ENCODE results near the gene ZNRF1.

DNA sequence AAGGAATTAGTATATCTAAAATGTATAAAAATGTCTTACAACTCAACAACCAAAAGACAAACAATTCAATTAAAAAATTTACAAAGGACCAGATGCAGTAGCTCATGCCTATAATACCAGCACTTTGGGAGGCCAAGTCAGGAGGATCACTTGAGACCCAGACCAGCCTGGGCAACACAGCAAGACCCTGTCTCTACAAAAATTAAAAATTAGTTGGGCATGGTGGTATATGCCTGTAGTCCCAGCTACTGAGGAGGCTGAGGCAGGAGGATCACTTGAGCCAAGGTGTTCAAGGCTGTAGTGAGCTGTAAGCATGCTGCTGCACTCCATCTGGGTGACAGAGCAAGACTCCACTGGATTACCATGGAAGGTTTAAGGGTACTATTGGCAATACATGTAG is 33.8 kb downstream of the ZNRF1 start:
- TF ChIP-seq, protein P1, sequence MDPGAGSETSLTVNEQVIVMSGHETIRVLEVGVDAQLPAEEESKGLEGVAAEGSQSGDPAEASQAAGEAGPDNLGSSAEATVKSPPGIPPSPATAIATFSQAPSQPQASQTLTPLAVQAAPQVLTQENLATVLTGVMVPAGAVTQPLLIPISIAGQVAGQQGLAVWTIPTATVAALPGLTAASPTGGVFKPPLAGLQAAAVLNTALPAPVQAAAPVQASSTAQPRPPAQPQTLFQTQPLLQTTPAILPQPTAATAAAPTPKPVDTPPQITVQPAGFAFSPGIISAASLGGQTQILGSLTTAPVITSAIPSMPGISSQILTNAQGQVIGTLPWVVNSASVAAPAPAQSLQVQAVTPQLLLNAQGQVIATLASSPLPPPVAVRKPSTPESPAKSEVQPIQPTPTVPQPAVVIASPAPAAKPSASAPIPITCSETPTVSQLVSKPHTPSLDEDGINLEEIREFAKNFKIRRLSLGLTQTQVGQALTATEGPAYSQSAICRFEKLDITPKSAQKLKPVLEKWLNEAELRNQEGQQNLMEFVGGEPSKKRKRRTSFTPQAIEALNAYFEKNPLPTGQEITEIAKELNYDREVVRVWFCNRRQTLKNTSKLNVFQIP (CRISPR knock-in tag; IDR thresholded peaks at IDR 0.05; ENCODE audit: borderline replicate concordance, low read depth): no peak
- TF ChIP-seq, protein P2, sequence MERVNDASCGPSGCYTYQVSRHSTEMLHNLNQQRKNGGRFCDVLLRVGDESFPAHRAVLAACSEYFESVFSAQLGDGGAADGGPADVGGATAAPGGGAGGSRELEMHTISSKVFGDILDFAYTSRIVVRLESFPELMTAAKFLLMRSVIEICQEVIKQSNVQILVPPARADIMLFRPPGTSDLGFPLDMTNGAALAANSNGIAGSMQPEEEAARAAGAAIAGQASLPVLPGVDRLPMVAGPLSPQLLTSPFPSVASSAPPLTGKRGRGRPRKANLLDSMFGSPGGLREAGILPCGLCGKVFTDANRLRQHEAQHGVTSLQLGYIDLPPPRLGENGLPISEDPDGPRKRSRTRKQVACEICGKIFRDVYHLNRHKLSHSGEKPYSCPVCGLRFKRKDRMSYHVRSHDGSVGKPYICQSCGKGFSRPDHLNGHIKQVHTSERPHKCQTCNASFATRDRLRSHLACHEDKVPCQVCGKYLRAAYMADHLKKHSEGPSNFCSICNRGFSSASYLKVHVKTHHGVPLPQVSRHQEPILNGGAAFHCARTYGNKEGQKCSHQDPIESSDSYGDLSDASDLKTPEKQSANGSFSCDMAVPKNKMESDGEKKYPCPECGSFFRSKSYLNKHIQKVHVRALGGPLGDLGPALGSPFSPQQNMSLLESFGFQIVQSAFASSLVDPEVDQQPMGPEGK (CRISPR knock-in tag; IDR thresholded peaks at IDR 0.05; ENCODE audit: borderline replicate concordance): no peak
- no peak for TF ChIP-seq TOX (CRISPR knock-in tag; IDR thresholded peaks at IDR 0.05; ENCODE audit: borderline replicate concordance)

Measured in SK-N-SH treated with all-trans-retinoic acid at 6 μM for 48 hours (cell line).